Endothelial cell of umbilical vein (primary cell): Measurements from ENCODE around the gene MAST4. TPM values are rescaled to one million over a fixed set of nuclear protein-coding genes. Genes with fewer than 3 reads are reported as not detected.

Experiments used
- BruUV-seq: library from RNA; stranded (reverse); fragments of 400-500 nt; replicated peaks from 2 replicates; lab custom pipeline; 2021; lab: Mats Ljungman, UMichigan
- CTCF ChIA-PET: fragments of 300-600, 350-600 bp; sonication (Branson Sonifier 250); formaldehyde crosslinking; loops from one replicate; lab custom pipeline; 2021; ENCODE audit warnings: antibody characterized with exemption, inconsistent platforms; lab: Charles Lee
- POLR2A ChIA-PET: fragments of 300-600, 350-600 bp; sonication (Branson Sonifier 250); formaldehyde crosslinking; loops from one replicate; lab custom pipeline; 2021; ENCODE audit warnings: antibody characterized with exemption, inconsistent platforms; lab: Charles Lee
- DNase-seq: peaks from one replicate; pipeline ENCODE4 v3.0.0-alpha.2; 2011; ENCODE audit warnings: low read depth, low spot score
- FAIRE-seq: peaks from 2 replicates; lab custom pipeline; 2011; peaks lifted over from hg19 to GRCh38; lab: Jason Lieb, UNC
- H2AFZ ChIP-seq: 2 replicates; pipeline ENCODE4 v1.6.0; 2012; ENCODE audit warnings: low read depth, low read length, control low read depth, inconsistent platforms
- H3K27ac ChIP-seq: 2 replicates; pipeline ENCODE4 v1.5.1; 2011; ENCODE audit warnings: low read depth, mild to moderate bottlenecking, control low read depth, low read length, moderate library complexity; ENCODE audit not compliant: insufficient read depth
- H3K27me3 ChIP-seq, 2 experiments: 2 replicates each; pipeline versions ENCODE4 v1.6.0 to v1.6.1; 2011; ENCODE audit warnings: low read length in 2 of 2, mixed read lengths in 1 of 2; ENCODE audit not compliant: control insufficient read depth in 2 of 2, insufficient read depth in 2 of 2
- H3K36me3 ChIP-seq, 2 experiments: 2 replicates in 1 of 2; 3 replicates in 1 of 2; pipeline ENCODE4 v1.5.1; 2011; ENCODE audit warnings: low read length in 2 of 2, mild to moderate bottlenecking in 1 of 2, moderate library complexity in 1 of 2; ENCODE audit not compliant: control insufficient read depth in 2 of 2, insufficient read depth in 2 of 2; ENCODE audit errors: extremely low read depth in 1 of 2
- H3K4me1 ChIP-seq: 3 replicates; pipeline ENCODE4 v1.5.1; 2011; ENCODE audit warnings: mild to moderate bottlenecking, low read length; ENCODE audit not compliant: control insufficient read depth, insufficient read depth; ENCODE audit errors: extremely low read depth
- H3K4me2 ChIP-seq: 2 replicates; pipeline ENCODE4 v1.6.1; 2011; ENCODE audit warnings: low read length, control low read depth, mixed read lengths; ENCODE audit not compliant: insufficient read depth
- H3K4me3 ChIP-seq, 3 experiments: fragments of 200-600 bp in 1 of 3; sonication (generic), shearing (Covaris generic) in 1 of 3; replicated peaks in 1 of 3; 2 replicates each; pipeline ENCODE4 v1.5.1; 2011 to 2016; ENCODE audit warnings: control low read depth in 3 of 3, low read length in 3 of 3, mild to moderate bottlenecking in 2 of 3, inconsistent platforms in 1 of 3, low read depth in 1 of 3, moderate library complexity in 1 of 3; ENCODE audit not compliant: insufficient read depth in 1 of 3
- H3K79me2 ChIP-seq: 2 replicates; pipeline ENCODE4 v1.6.0; 2012; ENCODE audit warnings: low read length, inconsistent platforms; ENCODE audit not compliant: control insufficient read depth, insufficient read depth
- H3K9ac ChIP-seq: replicated peaks from 2 replicates; pipeline ENCODE3; 2011; ENCODE audit warnings: low read length, control low read depth; ENCODE audit not compliant: insufficient read depth; ENCODE audit errors: extremely low read depth
- H3K9me1 ChIP-seq: replicated peaks from 3 replicates; pipeline ENCODE4 v1.6.0; 2011; ENCODE audit warnings: mild to moderate bottlenecking, low read length; ENCODE audit not compliant: control insufficient read depth, insufficient read depth; ENCODE audit errors: extremely low read depth
- H3K9me3 ChIP-seq: replicated peaks from 2 replicates; pipeline ENCODE4 v1.5.1; 2012; ENCODE audit warnings: low read length, inconsistent platforms; ENCODE audit not compliant: control insufficient read depth, insufficient read depth
- H4K20me1 ChIP-seq: replicated peaks from 2 replicates; pipeline ENCODE3; 2011; ENCODE audit warnings: mild to moderate bottlenecking, low read length; ENCODE audit not compliant: control insufficient read depth, insufficient read depth; ENCODE audit errors: extremely low read depth
- CTCF ChIP-seq, 2 donors: IDR thresholded peaks; 1 replicate in 1 of 2; 2 replicates in 1 of 2; pipeline ENCODE4 v1.5.1; 2011; ENCODE audit warnings: low read length in 2 of 2, mild to moderate bottlenecking in 2 of 2, moderate library complexity in 2 of 2, control low read depth in 1 of 2, inconsistent platforms in 1 of 2, low read depth in 1 of 2; ENCODE audit not compliant: insufficient read depth in 1 of 2; ENCODE audit errors: extremely low read depth in 1 of 2
- EZH2 ChIP-seq: IDR thresholded peaks from 2 replicates; pipeline ENCODE4 v1.6.1; 2012; ENCODE audit warnings: borderline replicate concordance, low read depth, mild to moderate bottlenecking, moderate library complexity, low read length, inconsistent platforms; ENCODE audit not compliant: severe bottlenecking
- FOS ChIP-seq: IDR thresholded peaks from 2 replicates; pipeline ENCODE4 v1.6.1; 2011; ENCODE audit warnings: mild to moderate bottlenecking, low read length, moderate library complexity, borderline replicate concordance; ENCODE audit not compliant: insufficient read depth
- GATA2 ChIP-seq: IDR thresholded peaks from 2 replicates; pipeline ENCODE4 v1.7.0; 2011; ENCODE audit warnings: low read depth, mild to moderate bottlenecking, moderate library complexity, mixed read lengths, low read length; ENCODE audit not compliant: insufficient read length, insufficient read depth
- JUN ChIP-seq: IDR thresholded peaks from 2 replicates; pipeline ENCODE4 v1.6.1; 2011; ENCODE audit warnings: borderline replicate concordance, low read depth; ENCODE audit not compliant: insufficient read length, insufficient read depth
- MAX ChIP-seq: IDR thresholded peaks from 2 replicates; pipeline ENCODE4 v1.6.1; 2011; ENCODE audit not compliant: insufficient read depth, insufficient read length
- MYC ChIP-seq: IDR thresholded peaks from one replicate; pipeline ENCODE4 v1.6.1; 2011; ENCODE audit warnings: mild to moderate bottlenecking, low read depth, low read length
- POLR2A ChIP-seq: IDR thresholded peaks from 2 replicates; pipeline ENCODE4 v1.6.1; 2012; ENCODE audit warnings: low read depth, mild to moderate bottlenecking, control low read depth, low read length
- POLR2AphosphoS5 ChIP-seq: IDR thresholded peaks from 2 replicates; pipeline ENCODE4 v1.6.1; 2012; ENCODE audit warnings: low read depth, mild to moderate bottlenecking, control low read depth, low read length, moderate library complexity; ENCODE audit not compliant: insufficient read depth
- dilution Hi-C: fragments of 300-500 bp; cut with MboI; formaldehyde crosslinking; loops from one replicate; pipeline ENCODE4 v1.15.0; 2019; ENCODE audit warnings: low sequenced_read_pairs; ENCODE audit not compliant: extremely low pct_ligation_motif_present
- intact Hi-C: fragments of 100-400 bp; cut with micrococcal nuclease; formaldehyde crosslinking; loops from one replicate; pipeline ENCODE4 v1.10.0; 2022
- polyA plus RNA-seq, 4 experiments: library from polyadenylated mRNA; depleted of rRNA in 3 of 4; stranded (reverse) in 3 of 4; unstranded in 1 of 4; fragments of >200 nt; gene quantifications; 2 replicates each; pipeline versions ENCODE4 v1.2.1 to v1.2.3, GENCODE V29; 2011 to 2012; ENCODE audit warnings: missing spikeins in 1 of 4
- total RNA-seq: library from RNA; stranded (reverse); gene quantifications from 2 replicates; pipeline ENCODE4 v1.2.3, GENCODE V29; 2021

The MAST4 gene
- total and polyA plus RNA-seq, 2 donors (not counting 3 experiments of a cell fraction or from before 2014, with no cell fraction given): 40.2 to 116 TPM

GRCh38 chr5:66621736-66622135 lies 25.5 kb downstream of the MAST4 start:
- DNase-seq (no peak), FAIRE-seq (no peak)
- dilution Hi-C loops (no loop called here), intact Hi-C loops (no loop called here)
- H3K9me1 ChIP-seq: no peaks in the 10 kb centered on the region
- no peak overlapping the region for H3K4me3 ChIP-seq
- ChIA-PET POLR2A (no interaction called here), CTCF (no interaction called here)
- H3K9me3 ChIP-seq: no peaks in the 10 kb centered on the region
- no peaks in the 10 kb centered on the region for H3K79me2 ChIP-seq
- no peaks in the 10 kb centered on the region for H4K20me1 ChIP-seq
- H3K36me3 ChIP-seq: no peaks in the 10 kb centered on the region
- no peak overlapping the region for H3K9ac ChIP-seq
- TF ChIP-seq FOS: no peak
- no peak for TF ChIP-seq JUN
- no peak for TF ChIP-seq POLR2A
- TF ChIP-seq CTCF (IDR thresholded peaks at IDR 0.05; ENCODE audit: extremely low read depth in 1 of 2, insufficient read depth in 1 of 2, low read depth in 1 of 2, low read length in 2 of 2): no peak
- TF ChIP-seq POLR2AphosphoS5: no peak
- no peak for TF ChIP-seq EZH2
- no peak for TF ChIP-seq GATA2
- no peak for TF ChIP-seq MAX
- no peak for TF ChIP-seq MYC
- no peaks in the 10 kb centered on the region for H3K4me1 ChIP-seq
- peaks cover 0 to 2% of the 10 kb centered on the region in 2 experiments for H3K27me3 ChIP-seq
- BruUV-seq: no TSS peak
- no peak overlapping the region for H3K27ac ChIP-seq
- no peak overlapping the region for H3K4me2 ChIP-seq
- no peak overlapping the region for H2AFZ ChIP-seq
